GM23338 (cell line): ENCODE data around the gene SUN3.
"Not testable (repeated sequence)": the region's sequence is repeated elsewhere in the genome, so short reads cannot be mapped to it uniquely, and the experiment has no call there.

Experiments used
- EZH2 ChIP-seq: fragments of 200-600 bp; sonication (generic); IDR thresholded peaks from one replicate; pipeline ENCODE4 v1.8.0; 2017; ENCODE audit warnings: antibody characterized with exemption, mild to moderate bottlenecking, low read depth; ENCODE audit not compliant: unreplicated experiment
- EZH2phosphoT487 ChIP-seq: fragments of 200-600 bp; sonication (generic); IDR thresholded peaks from one replicate; pipeline ENCODE4 v1.8.1; 2018; ENCODE audit warnings: antibody characterized with exemption; ENCODE audit not compliant: unreplicated experiment
- JUNB ChIP-seq: IDR thresholded peaks from one replicate; pipeline ENCODE4 v1.6.1; 2016; ENCODE audit warnings: antibody characterized with exemption; ENCODE audit not compliant: unreplicated experiment
- POLR2AphosphoS5 ChIP-seq: IDR thresholded peaks from 2 replicates; pipeline ENCODE4 v1.6.1; 2016; ENCODE audit warnings: antibody characterized with exemption, low read depth
- REST ChIP-seq: IDR thresholded peaks from one replicate; pipeline ENCODE4 v1.6.1; 2018; ENCODE audit warnings: antibody characterized with exemption; ENCODE audit not compliant: unreplicated experiment
- STAT1 ChIP-seq: IDR thresholded peaks from one replicate; pipeline ENCODE4 v1.6.1; 2016; ENCODE audit warnings: antibody characterized with exemption; ENCODE audit not compliant: unreplicated experiment
- TF ChIP-seq, protein P1 (sequence below), 2 experiments: fragments of 200-600 bp in 1 of 2; sonication (generic) in 1 of 2; conservative IDR thresholded peaks; 2 replicates each; pipeline versions ENCODE4 v1.5.1 to v1.6.1; 2016 to 2017; ENCODE audit warnings: antibody characterized with exemption in 2 of 2, low read depth in 2 of 2, mild to moderate bottlenecking in 2 of 2, moderate library complexity in 1 of 2
- TF ChIP-seq, protein P2 (sequence below): IDR thresholded peaks from 2 replicates; pipeline ENCODE4 v1.6.1; 2016; ENCODE audit warnings: antibody characterized with exemption

DNA sequence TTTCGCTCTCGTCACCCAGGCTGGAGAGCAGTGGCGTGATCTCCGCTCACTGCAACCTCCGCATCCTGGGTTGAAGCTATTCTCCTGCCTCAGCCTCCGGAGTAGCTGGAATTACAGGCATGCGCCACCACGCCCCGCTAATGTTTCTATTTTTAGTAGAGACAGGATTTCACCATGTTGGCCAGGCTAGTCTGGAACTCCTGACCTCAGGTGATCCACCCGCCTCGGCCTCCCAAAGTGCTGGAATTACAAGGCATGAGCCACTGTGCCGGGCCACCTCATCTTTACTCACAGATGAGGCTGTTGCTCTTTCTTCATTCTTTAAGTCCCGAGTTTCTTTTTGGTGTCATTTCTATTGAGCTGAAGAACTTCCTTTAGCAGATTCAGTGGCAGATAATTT, 28.7 kb downstream of the SUN3 start:
- TF ChIP-seq, protein P1, sequence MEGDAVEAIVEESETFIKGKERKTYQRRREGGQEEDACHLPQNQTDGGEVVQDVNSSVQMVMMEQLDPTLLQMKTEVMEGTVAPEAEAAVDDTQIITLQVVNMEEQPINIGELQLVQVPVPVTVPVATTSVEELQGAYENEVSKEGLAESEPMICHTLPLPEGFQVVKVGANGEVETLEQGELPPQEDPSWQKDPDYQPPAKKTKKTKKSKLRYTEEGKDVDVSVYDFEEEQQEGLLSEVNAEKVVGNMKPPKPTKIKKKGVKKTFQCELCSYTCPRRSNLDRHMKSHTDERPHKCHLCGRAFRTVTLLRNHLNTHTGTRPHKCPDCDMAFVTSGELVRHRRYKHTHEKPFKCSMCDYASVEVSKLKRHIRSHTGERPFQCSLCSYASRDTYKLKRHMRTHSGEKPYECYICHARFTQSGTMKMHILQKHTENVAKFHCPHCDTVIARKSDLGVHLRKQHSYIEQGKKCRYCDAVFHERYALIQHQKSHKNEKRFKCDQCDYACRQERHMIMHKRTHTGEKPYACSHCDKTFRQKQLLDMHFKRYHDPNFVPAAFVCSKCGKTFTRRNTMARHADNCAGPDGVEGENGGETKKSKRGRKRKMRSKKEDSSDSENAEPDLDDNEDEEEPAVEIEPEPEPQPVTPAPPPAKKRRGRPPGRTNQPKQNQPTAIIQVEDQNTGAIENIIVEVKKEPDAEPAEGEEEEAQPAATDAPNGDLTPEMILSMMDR (conservative IDR thresholded peaks at IDR 0.05; ENCODE audit: low read depth in 2 of 2) = not testable (repeated sequence)
- not testable (repeated sequence) for TF ChIP-seq EZH2phosphoT487, REST, EZH2, POLR2AphosphoS5, STAT1, JUNB
- TF ChIP-seq, protein P2, sequence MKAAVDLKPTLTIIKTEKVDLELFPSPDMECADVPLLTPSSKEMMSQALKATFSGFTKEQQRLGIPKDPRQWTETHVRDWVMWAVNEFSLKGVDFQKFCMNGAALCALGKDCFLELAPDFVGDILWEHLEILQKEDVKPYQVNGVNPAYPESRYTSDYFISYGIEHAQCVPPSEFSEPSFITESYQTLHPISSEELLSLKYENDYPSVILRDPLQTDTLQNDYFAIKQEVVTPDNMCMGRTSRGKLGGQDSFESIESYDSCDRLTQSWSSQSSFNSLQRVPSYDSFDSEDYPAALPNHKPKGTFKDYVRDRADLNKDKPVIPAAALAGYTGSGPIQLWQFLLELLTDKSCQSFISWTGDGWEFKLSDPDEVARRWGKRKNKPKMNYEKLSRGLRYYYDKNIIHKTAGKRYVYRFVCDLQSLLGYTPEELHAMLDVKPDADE = not testable (repeated sequence)
